Right lobe of liver (tissue), 4 donors: ENCODE measurements around the gene SCLT1.

Source experiments
- CTCF ChIP-seq, 4 donors: fragments of 200-600 bp in 3 of 4; fragments of 450-650 bp in 1 of 4; IDR thresholded peaks; one replicate each; pipeline versions ENCODE4 v1.5.1 to v1.8.0; 2016 to 2022; ENCODE audit warnings: antibody characterized with exemption in 4 of 4, mild to moderate bottlenecking in 2 of 4
- POLR2A ChIP-seq: fragments of 450-650 bp; IDR thresholded peaks from one replicate; pipeline ENCODE4 v1.6.1; 2017; ENCODE audit warnings: antibody characterized with exemption, mild to moderate bottlenecking
- donor health status: DM: no; HTN: no; CAD: no.
- donor health status: DM: no; HTN: no; CAD: no.
- donor health status: DM: no; HTN: yes; CAD: no.

- TF ChIP-seq POLR2A, result no peak
- TF ChIP-seq CTCF (IDR thresholded peaks at IDR 0.05), result no peak
Measured at GRCh38 chr4:128940971-128941370, 152.4 kb downstream of the SCLT1 start.
